ENCODE measurements around the gene CTIF. TPM values are rescaled to one million over a fixed set of nuclear protein-coding genes. Genes with fewer than 3 reads are reported as not detected.
"Not testable (repeated sequence)": the region's sequence is repeated elsewhere in the genome, so short reads cannot be mapped to it uniquely, and the experiment has no call there.

CTIF gene
- total and polyA plus RNA-seq, 2 donors (not counting 1 experiment from before 2014, with no cell fraction given) = 27.2 to 28.1 TPM

DNA sequence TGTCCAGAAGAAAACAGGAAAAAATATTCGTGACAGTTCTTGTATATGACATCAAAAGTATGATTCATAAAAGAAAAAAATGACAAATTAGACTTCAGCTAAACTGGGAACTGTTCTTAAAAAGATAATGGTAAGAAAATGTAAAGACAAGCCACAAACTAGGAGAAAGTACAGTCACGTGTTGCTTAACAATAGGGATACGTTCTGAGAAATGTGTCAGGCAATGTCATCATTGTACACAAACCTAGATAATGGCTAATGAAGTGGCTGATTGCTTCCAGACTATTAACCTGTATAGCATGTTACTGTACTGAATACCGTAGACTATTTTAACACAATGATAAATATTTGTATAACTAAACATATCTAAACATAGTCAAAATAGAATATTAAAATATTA, 35.9 kb upstream of the CTIF start:
- H3K9me3 ChIP-seq (ENCODE audit: control insufficient read depth, insufficient read depth, low read depth, low read length) = no peaks in the 10 kb centered on the region

DNA sequence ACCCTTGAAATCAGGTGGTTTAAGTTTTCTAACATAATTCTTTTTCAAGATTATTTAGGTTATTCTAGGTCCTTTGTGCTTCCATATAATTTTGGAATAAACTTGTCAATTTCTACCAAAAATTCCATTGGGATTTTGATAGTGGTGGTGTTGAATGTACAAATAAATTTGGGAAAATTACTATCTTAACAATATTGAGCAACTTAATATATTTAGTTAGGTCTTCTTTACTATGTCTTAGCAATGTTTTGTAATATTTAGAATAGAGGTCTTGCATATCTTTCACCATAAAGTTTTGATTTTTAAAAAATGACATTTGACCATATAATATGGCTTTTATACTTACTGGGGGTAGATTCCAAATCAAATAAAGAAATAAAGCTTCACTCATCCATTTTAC, 34.0 kb upstream of the CTIF start:
- Histone ChIP-seq H3K27ac (ENCODE audit: insufficient read depth, low read length) (no peak overlapping the region), H3K4me1 (ENCODE audit: control insufficient read depth, extremely low read depth, insufficient read depth, low read length) (no peaks in the 10 kb centered on the region), H3K9me3 (ENCODE audit: control insufficient read depth, insufficient read depth, low read depth, low read length) (no peaks in the 10 kb centered on the region), H3K4me2 (ENCODE audit: extremely low read depth, insufficient read depth, low read length) (no peak overlapping the region), H3K9ac (ENCODE audit: insufficient read depth, low read length) (no peak overlapping the region), H3K36me3 (ENCODE audit: control insufficient read depth, insufficient read depth, low read length) (no peaks in the 10 kb centered on the region), H3K27me3 (ENCODE audit: control insufficient read depth, insufficient read depth, low read length) (no peaks in the 10 kb centered on the region), H3K79me2 (ENCODE audit: control insufficient read depth, insufficient read depth, low read length) (no peaks in the 10 kb centered on the region), H3K4me3 (replicated peaks in 1 of 4; ENCODE audit: control extremely low read depth in 1 of 4, insufficient read depth in 1 of 4, low read depth in 3 of 4, low read length in 4 of 4) (no peak overlapping the region), H4K20me1 (ENCODE audit: control insufficient read depth, extremely low read depth, insufficient read depth, low read length) (no peaks in the 10 kb centered on the region), H2AFZ (ENCODE audit: low read length) (no peak overlapping the region)
- DNase-seq (ENCODE audit: low read depth in 2 of 2) = no peak
- TF ChIP-seq, protein P1, sequence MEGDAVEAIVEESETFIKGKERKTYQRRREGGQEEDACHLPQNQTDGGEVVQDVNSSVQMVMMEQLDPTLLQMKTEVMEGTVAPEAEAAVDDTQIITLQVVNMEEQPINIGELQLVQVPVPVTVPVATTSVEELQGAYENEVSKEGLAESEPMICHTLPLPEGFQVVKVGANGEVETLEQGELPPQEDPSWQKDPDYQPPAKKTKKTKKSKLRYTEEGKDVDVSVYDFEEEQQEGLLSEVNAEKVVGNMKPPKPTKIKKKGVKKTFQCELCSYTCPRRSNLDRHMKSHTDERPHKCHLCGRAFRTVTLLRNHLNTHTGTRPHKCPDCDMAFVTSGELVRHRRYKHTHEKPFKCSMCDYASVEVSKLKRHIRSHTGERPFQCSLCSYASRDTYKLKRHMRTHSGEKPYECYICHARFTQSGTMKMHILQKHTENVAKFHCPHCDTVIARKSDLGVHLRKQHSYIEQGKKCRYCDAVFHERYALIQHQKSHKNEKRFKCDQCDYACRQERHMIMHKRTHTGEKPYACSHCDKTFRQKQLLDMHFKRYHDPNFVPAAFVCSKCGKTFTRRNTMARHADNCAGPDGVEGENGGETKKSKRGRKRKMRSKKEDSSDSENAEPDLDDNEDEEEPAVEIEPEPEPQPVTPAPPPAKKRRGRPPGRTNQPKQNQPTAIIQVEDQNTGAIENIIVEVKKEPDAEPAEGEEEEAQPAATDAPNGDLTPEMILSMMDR (conservative IDR thresholded peaks at IDR 0.05 in 1 of 2, IDR thresholded peaks at IDR 0.05 in 1 of 2; ENCODE audit: low read depth in 1 of 2, low read length in 2 of 2) = no peak
- TF ChIP-seq EZH2 (IDR thresholded peaks at IDR 0.05; ENCODE audit: low read length, missing control alignments) = no peak

More for the DNA sequence above, 35.9 kb upstream of the CTIF start:
- no peaks in the 10 kb centered on the region for H3K79me2 ChIP-seq (ENCODE audit: control insufficient read depth, insufficient read depth, low read length)
- H3K27me3 ChIP-seq (ENCODE audit: control insufficient read depth, insufficient read depth, low read length) = no peaks in the 10 kb centered on the region
- no peak overlapping the region for H2AFZ ChIP-seq (ENCODE audit: low read length)
- H3K36me3 ChIP-seq (ENCODE audit: control insufficient read depth, insufficient read depth, low read length) = no peaks in the 10 kb centered on the region
- H3K4me3 ChIP-seq (replicated peaks in 1 of 4; ENCODE audit: control extremely low read depth in 1 of 4, insufficient read depth in 1 of 4, low read depth in 3 of 4, low read length in 4 of 4) = no peak overlapping the region
- H3K27ac ChIP-seq (ENCODE audit: insufficient read depth, low read length) = no peak overlapping the region
- no peaks in the 10 kb centered on the region for H4K20me1 ChIP-seq (ENCODE audit: control insufficient read depth, extremely low read depth, insufficient read depth, low read length)
- H3K9ac ChIP-seq (ENCODE audit: insufficient read depth, low read length) = no peak overlapping the region
- H3K4me1 ChIP-seq (ENCODE audit: control insufficient read depth, extremely low read depth, insufficient read depth, low read length) = no peaks in the 10 kb centered on the region
- H3K4me2 ChIP-seq (ENCODE audit: extremely low read depth, insufficient read depth, low read length) = no peak overlapping the region
- no peak for TF ChIP-seq EZH2 (IDR thresholded peaks at IDR 0.05; ENCODE audit: low read length, missing control alignments)
- TF ChIP-seq, protein P1 (conservative IDR thresholded peaks at IDR 0.05 in 1 of 2, IDR thresholded peaks at IDR 0.05 in 1 of 2; ENCODE audit: low read depth in 1 of 2, low read length in 2 of 2) = no peak
- DNase-seq (ENCODE audit: low read depth in 2 of 2) = no peak

DNA sequence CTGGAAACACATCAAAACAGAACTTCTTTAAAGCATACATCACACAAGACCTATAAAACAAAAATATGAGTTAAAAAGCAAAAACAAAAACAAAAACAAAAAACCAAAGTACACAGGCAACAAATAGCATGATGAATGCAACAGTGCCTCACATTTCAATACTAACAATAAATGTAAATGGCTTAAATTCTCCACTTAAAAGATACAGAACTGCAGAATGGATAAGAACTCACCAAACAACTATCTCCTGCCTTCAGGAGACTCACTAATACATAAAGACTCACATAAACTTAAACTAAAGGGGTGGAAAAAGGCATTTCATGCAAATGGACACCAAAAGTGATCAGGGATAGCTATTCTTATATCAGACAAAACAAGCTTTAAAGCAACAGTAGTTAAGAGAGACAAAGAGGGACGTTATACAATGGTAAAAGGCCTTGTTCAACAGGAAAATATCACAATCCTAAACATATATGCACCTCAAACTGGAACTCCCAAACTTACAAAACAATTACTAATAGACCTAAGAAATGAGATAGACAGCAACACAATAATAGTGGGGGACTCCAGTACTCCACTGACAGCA, 31.8 kb upstream of the CTIF start:
- not testable (repeated sequence) for H3K4me1 ChIP-seq (ENCODE audit: control insufficient read depth, extremely low read depth, insufficient read depth, low read length); DNase-seq (ENCODE audit: low read depth in 2 of 2); H2AFZ ChIP-seq (ENCODE audit: low read length); H3K27me3 ChIP-seq (ENCODE audit: control insufficient read depth, insufficient read depth, low read length); H3K9ac ChIP-seq (ENCODE audit: insufficient read depth, low read length); H3K4me2 ChIP-seq (ENCODE audit: extremely low read depth, insufficient read depth, low read length); H3K9me3 ChIP-seq (ENCODE audit: control insufficient read depth, insufficient read depth, low read depth, low read length); H3K27ac ChIP-seq (ENCODE audit: insufficient read depth, low read length); H3K36me3 ChIP-seq (ENCODE audit: control insufficient read depth, insufficient read depth, low read length); H3K79me2 ChIP-seq (ENCODE audit: control insufficient read depth, insufficient read depth, low read length); H4K20me1 ChIP-seq (ENCODE audit: control insufficient read depth, extremely low read depth, insufficient read depth, low read length); H3K4me3 ChIP-seq (replicated peaks in 1 of 4; ENCODE audit: control extremely low read depth in 1 of 4, insufficient read depth in 1 of 4, low read depth in 3 of 4, low read length in 4 of 4)

DNA sequence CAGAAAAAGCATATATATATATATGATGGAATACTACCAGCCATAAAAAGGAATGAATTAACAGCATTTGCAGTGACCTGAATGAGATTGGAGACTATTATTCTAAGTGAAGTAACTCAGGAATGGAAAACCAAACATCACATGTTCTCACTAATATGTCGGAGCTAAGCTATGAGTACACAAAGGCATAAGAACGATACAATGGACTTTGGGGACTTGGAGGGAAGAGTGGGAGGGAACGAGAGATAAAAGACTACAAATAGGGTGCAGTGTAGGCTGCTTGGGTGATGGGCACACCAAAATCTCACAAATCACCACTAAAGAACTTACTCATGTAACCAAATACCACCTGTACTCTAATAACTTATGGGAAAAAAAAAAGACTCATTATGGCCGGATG, 26.3 kb upstream of the CTIF start:
- not testable (repeated sequence) for DNase-seq (ENCODE audit: low read depth in 2 of 2); H3K4me3 ChIP-seq (replicated peaks in 1 of 4; ENCODE audit: control extremely low read depth in 1 of 4, insufficient read depth in 1 of 4, low read depth in 3 of 4, low read length in 4 of 4); H3K36me3 ChIP-seq (ENCODE audit: control insufficient read depth, insufficient read depth, low read length)

More for the DNA sequence above, 26.3 kb upstream of the CTIF start:
- H3K4me2 ChIP-seq (ENCODE audit: extremely low read depth, insufficient read depth, low read length); H3K9me3 ChIP-seq (ENCODE audit: control insufficient read depth, insufficient read depth, low read depth, low read length); H3K4me1 ChIP-seq (ENCODE audit: control insufficient read depth, extremely low read depth, insufficient read depth, low read length); H3K79me2 ChIP-seq (ENCODE audit: control insufficient read depth, insufficient read depth, low read length); H2AFZ ChIP-seq (ENCODE audit: low read length); H3K27me3 ChIP-seq (ENCODE audit: control insufficient read depth, insufficient read depth, low read length); H4K20me1 ChIP-seq (ENCODE audit: control insufficient read depth, extremely low read depth, insufficient read depth, low read length); H3K27ac ChIP-seq (ENCODE audit: insufficient read depth, low read length); H3K9ac ChIP-seq (ENCODE audit: insufficient read depth, low read length): not testable (repeated sequence)
